ENCODE measurements around the gene TMEM14C.

Gene TMEM14C

DNA sequence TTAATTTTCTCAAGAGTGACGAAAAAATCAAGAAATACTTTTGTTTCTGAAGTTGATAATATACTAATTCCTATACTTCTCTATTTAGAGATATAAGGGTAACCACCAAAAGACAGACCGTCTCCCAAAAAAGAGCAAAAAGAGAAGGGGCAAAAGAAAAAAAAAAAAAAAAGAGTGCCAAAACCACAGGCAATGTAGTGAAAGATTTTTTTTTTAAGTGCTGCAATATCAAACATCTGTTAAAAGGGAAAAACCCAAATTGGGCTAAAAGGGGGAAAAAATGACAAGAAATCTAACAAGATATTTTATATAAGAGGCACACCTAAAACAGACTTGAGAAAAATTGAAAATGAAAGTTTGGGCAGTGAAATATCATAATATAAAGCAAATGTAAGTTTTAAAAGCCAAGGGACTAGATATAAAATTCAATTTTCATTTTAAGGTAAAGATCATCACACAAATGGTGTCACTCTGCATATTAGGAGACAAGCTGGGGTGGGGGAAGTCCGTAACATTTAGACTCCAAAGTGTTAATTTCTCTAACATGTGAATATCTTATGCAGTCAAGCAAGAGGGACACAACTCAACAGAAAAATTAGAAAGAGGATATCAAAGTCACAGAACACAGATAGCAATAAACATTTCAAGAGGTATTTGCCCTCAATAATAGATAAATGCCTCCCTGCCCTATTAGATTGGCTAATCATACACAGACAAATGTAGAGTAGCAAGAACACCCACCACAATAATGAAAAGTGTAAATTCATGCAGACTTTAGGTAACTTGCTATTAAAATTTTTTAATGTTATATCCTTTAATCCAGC lies 37.6 kb upstream of the TMEM14C start:
- TF ChIP-seq, protein P1, sequence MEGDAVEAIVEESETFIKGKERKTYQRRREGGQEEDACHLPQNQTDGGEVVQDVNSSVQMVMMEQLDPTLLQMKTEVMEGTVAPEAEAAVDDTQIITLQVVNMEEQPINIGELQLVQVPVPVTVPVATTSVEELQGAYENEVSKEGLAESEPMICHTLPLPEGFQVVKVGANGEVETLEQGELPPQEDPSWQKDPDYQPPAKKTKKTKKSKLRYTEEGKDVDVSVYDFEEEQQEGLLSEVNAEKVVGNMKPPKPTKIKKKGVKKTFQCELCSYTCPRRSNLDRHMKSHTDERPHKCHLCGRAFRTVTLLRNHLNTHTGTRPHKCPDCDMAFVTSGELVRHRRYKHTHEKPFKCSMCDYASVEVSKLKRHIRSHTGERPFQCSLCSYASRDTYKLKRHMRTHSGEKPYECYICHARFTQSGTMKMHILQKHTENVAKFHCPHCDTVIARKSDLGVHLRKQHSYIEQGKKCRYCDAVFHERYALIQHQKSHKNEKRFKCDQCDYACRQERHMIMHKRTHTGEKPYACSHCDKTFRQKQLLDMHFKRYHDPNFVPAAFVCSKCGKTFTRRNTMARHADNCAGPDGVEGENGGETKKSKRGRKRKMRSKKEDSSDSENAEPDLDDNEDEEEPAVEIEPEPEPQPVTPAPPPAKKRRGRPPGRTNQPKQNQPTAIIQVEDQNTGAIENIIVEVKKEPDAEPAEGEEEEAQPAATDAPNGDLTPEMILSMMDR (IDR thresholded peaks at IDR 0.05; ENCODE audit: low read length, missing control alignments): no peak
- no peak for DNase-seq (ENCODE audit: low read depth)
- H3K4me3 ChIP-seq (replicated peaks; ENCODE audit: low read depth, low read length): no peak overlapping the region

DNA sequence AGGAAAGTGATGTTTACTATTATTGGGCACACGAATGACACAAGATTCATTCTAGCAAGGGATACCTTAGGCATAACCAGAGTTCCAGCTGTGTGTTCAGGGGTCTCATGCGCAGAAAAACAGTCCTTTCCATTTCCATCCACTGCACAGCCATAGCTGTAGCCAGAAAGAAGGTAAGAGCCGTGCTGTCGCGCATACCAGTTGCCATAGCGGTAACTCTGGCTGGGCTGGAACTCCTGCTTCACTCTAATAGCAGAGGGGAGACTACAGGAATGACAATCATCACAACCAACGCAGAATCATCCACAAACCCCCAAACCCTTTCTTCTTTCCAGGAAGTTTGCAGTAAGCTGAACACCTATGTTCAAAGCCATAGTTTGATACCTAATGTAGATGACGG lies 36.0 kb upstream of the TMEM14C start:
- TF ChIP-seq, protein P1 (IDR thresholded peaks at IDR 0.05; ENCODE audit: low read length, missing control alignments): no peak
- no peak for DNase-seq (ENCODE audit: low read depth)
- H3K4me3 ChIP-seq (replicated peaks; ENCODE audit: low read depth, low read length): no peak overlapping the region

DNA sequence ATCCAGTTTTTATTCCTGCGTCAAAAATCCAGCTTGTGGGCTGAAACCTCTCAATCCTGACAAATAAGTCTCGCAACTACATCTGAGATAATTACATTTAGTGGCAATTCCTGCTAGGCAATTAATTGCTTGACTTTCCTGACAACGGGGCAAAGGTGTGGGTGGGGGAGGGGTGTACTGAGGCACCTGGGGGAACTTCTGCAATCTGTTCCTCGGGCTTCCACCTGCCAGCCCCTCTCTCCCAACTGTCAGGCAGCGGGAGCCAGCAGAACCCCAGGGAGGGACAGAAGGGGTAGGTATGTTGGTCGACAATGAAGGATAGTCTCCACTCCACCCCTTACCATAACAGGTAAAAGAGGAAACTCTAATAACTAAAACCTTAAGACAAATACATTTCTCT lies 35.3 kb upstream of the TMEM14C start:
- H3K4me3 ChIP-seq (replicated peaks; ENCODE audit: low read depth, low read length): no peak overlapping the region
- DNase-seq (ENCODE audit: low read depth): no peak
- TF ChIP-seq, protein P1 (IDR thresholded peaks at IDR 0.05; ENCODE audit: low read length, missing control alignments): no peak

DNA sequence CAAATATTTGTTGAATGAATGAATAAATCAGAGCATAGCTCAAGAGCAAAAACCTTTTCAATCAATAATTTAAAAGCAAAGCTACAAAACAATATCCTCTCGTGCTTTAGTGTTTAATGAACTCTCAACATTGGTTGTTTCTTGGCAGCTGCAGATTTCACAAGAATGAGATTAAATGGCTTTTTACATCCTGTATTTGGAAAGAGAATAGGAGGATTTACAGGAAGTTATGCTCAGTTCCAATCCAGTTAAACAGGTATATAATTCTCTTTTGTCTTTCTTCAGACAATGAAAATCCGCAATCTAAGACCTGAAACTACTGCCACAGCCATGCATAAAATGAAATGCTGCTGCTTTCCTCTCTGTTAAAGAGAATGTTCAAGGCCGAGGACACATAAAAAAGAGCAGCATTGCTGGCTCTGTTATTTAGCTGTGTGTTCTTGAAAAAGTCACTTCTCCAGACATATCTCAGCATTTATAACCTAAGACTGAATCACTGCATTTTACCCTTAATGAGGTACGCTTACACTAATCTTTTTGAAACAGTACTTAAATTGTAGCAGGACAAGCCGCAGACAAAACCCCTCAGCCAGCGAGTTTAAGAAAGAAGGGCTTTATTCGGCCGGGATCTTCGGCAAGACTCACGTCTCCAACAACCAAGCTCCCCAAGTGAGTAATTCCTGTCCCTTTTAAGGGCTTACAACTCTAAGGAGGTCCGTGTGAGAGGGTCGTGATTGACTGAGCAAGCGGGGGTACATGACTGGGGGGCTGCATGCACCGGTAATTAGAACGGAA lies 32.0 kb upstream of the TMEM14C start:
- TF ChIP-seq, protein P1 (IDR thresholded peaks at IDR 0.05; ENCODE audit: low read length, missing control alignments): no peak
- no peak overlapping the region for H3K4me3 ChIP-seq (replicated peaks; ENCODE audit: low read depth, low read length)
- DNase-seq (ENCODE audit: low read depth): peak; percentile 6

DNA sequence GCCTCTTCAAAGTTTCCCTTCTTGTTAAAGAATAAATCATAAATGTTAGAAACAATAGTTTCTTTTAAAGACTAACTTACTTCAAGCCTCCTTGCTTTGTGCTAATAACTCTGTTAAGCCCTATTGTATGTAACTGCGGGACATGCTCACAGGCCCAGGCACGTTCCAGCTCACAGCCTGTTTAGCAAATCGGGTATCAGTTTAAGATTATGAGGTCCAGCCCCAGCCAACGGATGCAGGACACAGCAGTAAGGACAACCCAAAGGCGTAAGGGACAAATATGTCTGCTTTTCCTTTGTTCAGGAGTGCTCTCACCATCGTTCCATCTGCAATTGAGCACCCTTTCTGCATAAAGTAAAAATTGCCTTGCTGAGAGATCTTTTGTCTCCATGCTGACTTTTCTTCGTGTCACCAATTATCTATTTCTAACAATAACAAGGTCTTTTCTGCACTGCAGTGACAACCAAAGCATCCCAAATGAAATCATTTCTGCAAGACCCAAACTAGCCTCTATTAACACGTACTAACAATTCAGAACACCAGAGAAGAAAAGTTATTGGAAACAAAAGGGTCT lies 29.8 kb upstream of the TMEM14C start:
- DNase-seq (ENCODE audit: low read depth): no peak
- peak overlapping the region; percentile 74 for H3K4me3 ChIP-seq (replicated peaks; ENCODE audit: low read depth, low read length)
- TF ChIP-seq, protein P1 (IDR thresholded peaks at IDR 0.05; ENCODE audit: low read length, missing control alignments): no peak

DNA sequence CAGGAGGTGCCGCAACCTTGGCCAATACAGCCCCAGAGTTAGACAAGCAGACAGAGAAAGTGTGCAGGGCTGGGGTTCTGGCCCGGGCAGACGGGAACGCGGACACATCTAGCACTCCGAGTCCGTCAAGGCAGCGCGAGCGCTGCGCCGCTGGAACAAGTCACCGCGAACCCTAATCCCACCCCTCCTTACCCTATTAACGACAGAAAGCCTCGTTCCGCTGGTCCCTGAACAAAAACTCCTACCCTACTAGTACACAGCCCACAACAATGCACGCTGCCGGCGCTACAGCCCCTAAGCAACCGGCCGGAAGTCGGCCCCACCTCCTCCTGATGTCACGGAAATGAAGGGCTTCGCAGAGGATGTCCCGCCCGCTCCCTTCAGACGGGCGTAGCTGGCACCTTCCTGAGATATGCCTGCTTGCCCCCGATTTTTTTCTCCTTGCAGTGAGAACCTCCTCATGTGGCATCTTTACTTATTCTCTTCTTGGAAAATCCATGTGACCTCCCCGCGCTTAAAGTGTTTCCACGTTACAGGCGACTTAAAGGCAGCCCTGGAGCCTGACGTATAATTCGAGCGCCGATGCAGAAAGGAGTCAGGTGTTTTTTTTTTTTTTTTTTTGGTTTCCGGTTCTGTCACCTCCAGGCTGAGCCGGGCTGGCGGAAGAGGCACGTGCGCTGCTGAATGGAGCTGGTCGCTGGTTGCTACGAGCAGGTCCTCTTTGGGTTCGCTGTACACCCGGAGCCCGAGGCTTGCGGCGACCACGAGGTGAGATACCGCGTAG lies 28.4 kb upstream of the TMEM14C start, which contains the start of the genes C6orf52 and PAK1IP1:
Gene C6orf52, minus strand, starts transcription at position 315 of the 784 bp plus-strand sequence. CDS start 7,066 bp downstream, outside the sequence.
Gene PAK1IP1, plus strand, starts transcription at position 671 of the 784 bp plus-strand sequence. Its CDS starts 14 bp downstream, at position 685.
- TF ChIP-seq, protein P1 (IDR thresholded peaks at IDR 0.05; ENCODE audit: low read length, missing control alignments): no peak
- peak within 1 kb of the TSS; percentile 74 for H3K4me3 ChIP-seq (replicated peaks; ENCODE audit: low read depth, low read length)
- peak; percentile 95 for DNase-seq (ENCODE audit: low read depth)

All from fibroblast of pulmonary artery (primary cell).